Psoas muscle (tissue), 8 donors: ENCODE results near the gene AGBL5. TPM values are rescaled to one million over a fixed set of nuclear protein-coding genes. Genes with fewer than 3 reads are reported as not detected.
"Not testable (repeated sequence)": the region's sequence is repeated elsewhere in the genome, so short reads cannot be mapped to it uniquely, and the experiment has no call there.

Experiments used
- ATAC-seq, 4 donors: fragments of 200-7000 bp; cut with Tn5 transposase; one replicate each; pipeline ENCODE4 v1.9.1; 2020; ENCODE audit warnings: moderate library complexity in 3 of 4, mild to moderate bottlenecking in 2 of 4
- DNase-seq, 2 donors: peaks; one replicate each; pipeline ENCODE4 v3.0.0-alpha.2; 2020
- H3K27ac ChIP-seq: fragments of 200-600 bp; one replicate; pipeline ENCODE4 v1.8.0; 2022
- H3K27me3 ChIP-seq, 3 donors: fragments of 200-600 bp in 1 of 3; one replicate each; pipeline versions ENCODE4 v1.6.1 to v1.8.0; 2013 to 2022; ENCODE audit warnings: low read length in 2 of 3, mild to moderate bottlenecking in 2 of 3, moderate library complexity in 1 of 3; ENCODE audit not compliant: insufficient read depth in 3 of 3
- H3K36me3 ChIP-seq, 2 donors: fragments of 200-600 bp in 1 of 2; one replicate each; pipeline versions ENCODE4 v1.6.1 to v1.8.0; 2013 to 2022; ENCODE audit warnings: low read depth in 1 of 2, mild to moderate bottlenecking in 1 of 2, moderate library complexity in 1 of 2; ENCODE audit not compliant: insufficient read depth in 1 of 2
- H3K4me1 ChIP-seq: fragments of 200-600 bp; one replicate; pipeline ENCODE4 v1.8.0; 2022
- H3K4me3 ChIP-seq: fragments of 200-600 bp; one replicate; pipeline ENCODE4 v1.8.0; 2022; ENCODE audit warnings: mild to moderate bottlenecking
- H3K9me3 ChIP-seq: fragments of 200-600 bp; one replicate; pipeline ENCODE4 v1.8.0; 2022
- WGBS, 3 donors: extraction: QIAGEN DNeasy Blood & Tissue Kit; methylation state at CpG; one replicate each; pipeline versions ENCODE4 v1.1.6 to v1.1.7; 2013; 5-methylcytosine and 5-hydroxymethylcytosine counted together
- intact Hi-C, 2 donors: fragments of 100-400 bp; cut with DNase I; formaldehyde crosslinking; loops; one replicate each; pipeline versions ENCODE4 v1.11.0 to v1.14.2; 2022
- polyA plus RNA-seq, 3 donors: library from polyadenylated mRNA; stranded (reverse); fragments of 200-250 nt; gene quantifications; one replicate each; pipeline ENCODE4 v1.2.3, GENCODE V29; 2013
- total RNA-seq, 4 donors: library from RNA; stranded (reverse); fragmentation: NEBNext Ultra II Directional in 2 of 4; extraction: Animal tissue kit (Norgen Biotek cat#: 25700) in 2 of 4; gene quantifications; one replicate each; pipeline versions ENCODE4 v1.2.1 to v1.2.4, GENCODE V29; 2021 to 2023
- TF ChIP-seq, protein P1 (sequence below): fragments of 200-600 bp; IDR thresholded peaks from one replicate; pipeline ENCODE4 v1.8.0; 2022; ENCODE audit warnings: antibody characterized with exemption
- donor health status: healthy with polysubstance abuse.
- donor health status: DM: no; HTN: no; CAD: no; lungs with moderate emphysema.
- donor health status: Bipolar disorder and iron deficiency.
- donor health status: healthy.
- donor health status: DM: yes; HTN: yes; CAD: no.
- donor health status: DM: no; HTN: no; CAD: no.
- donor health status: DM: no; HTN: no; CAD: no.
- donor health status: DM: yes; HTN: yes; CAD: no.

Gene AGBL5
- total and polyA plus RNA-seq, 7 donors = 3.6 to 8.6 (median 5.5) TPM

DNA sequence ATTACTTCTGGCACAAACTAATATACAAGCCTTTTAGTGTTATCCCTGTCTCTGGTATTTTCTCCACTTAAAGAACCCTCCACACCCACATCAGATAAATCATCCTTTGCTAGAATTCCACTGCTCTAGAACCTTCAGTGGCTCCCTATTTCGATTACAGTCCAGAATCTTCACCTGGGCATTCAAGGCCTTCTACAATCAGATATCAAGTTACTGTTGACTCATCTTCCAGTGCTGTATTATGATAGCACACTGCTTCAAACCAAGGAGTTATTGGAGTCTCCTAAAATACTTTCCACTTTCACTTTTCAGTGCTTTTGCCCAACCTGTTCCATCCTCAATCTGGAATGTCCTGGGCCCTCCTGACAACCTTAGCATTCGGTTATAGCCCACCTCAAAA is 64.1 kb downstream of the AGBL5 start:
- no peaks in the 10 kb centered on the region for H3K9me3 ChIP-seq

DNA sequence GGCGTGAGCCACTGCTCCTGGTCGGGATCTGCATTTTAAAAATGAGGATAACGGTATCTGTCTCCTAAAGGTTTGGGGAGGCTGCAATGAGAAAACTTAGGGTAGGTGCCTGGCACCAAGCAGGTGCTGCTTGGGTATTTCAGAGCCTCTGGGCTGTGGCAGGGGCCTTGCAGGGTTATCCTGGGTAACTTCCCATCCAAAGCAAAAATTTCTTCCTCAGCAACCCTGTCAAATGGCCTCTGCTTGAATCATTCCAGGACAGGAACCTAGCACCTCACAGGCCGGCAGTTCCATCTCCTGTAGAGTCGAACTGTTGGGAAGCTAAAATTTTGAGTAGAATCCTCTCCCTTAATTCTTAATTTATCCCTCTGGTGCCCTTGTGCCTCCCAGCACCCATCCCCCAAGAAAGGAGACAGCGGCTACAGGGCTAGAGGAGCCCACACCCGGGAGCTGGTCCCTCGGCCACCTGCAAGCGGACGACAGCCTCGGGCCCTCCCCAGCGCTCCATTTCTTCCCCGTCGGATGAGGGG is 66.6 kb downstream of the AGBL5 start:
- no peaks in the 10 kb centered on the region for H3K36me3 ChIP-seq
- H3K27me3 ChIP-seq = peaks cover 0 to 9% (median 0%) of the 10 kb centered on the region in 3 donors
- no peak overlapping the region for H3K27ac ChIP-seq
- peak overlapping the region; percentile 67 for H3K4me3 ChIP-seq
- DNase-seq = peak in 1 of 2 donors; percentile 32
- no peaks in the 10 kb centered on the region for H3K9me3 ChIP-seq
- 28 to 37% (median 32%) methylated on average over 11 to 14 of the region's 14 CpGs for WGBS, 3 donors
- H3K4me1 ChIP-seq = peaks cover under 1% of the 10 kb centered on the region
- peak in 1 of 4 donors; percentile 8 for ATAC-seq
- TF ChIP-seq, protein P1, sequence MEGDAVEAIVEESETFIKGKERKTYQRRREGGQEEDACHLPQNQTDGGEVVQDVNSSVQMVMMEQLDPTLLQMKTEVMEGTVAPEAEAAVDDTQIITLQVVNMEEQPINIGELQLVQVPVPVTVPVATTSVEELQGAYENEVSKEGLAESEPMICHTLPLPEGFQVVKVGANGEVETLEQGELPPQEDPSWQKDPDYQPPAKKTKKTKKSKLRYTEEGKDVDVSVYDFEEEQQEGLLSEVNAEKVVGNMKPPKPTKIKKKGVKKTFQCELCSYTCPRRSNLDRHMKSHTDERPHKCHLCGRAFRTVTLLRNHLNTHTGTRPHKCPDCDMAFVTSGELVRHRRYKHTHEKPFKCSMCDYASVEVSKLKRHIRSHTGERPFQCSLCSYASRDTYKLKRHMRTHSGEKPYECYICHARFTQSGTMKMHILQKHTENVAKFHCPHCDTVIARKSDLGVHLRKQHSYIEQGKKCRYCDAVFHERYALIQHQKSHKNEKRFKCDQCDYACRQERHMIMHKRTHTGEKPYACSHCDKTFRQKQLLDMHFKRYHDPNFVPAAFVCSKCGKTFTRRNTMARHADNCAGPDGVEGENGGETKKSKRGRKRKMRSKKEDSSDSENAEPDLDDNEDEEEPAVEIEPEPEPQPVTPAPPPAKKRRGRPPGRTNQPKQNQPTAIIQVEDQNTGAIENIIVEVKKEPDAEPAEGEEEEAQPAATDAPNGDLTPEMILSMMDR = no peak
- intact Hi-C loops = no loop called here

More for the DNA sequence above, 64.1 kb downstream of the AGBL5 start:
- Histone ChIP-seq H3K27ac (no peak overlapping the region), H3K4me3 (no peak overlapping the region), H3K4me1 (no peaks in the 10 kb centered on the region), H3K36me3 (no peaks in the 10 kb centered on the region), H3K27me3 (peaks cover 0 to 9% (median 0%) of the 10 kb centered on the region in 3 donors)
- DNase-seq = no peak
- intact Hi-C loops = no loop called here
- 62 to 75% (median 73%) methylated on average over 2 of the region's 2 CpGs for WGBS, 3 donors
- no peak for ATAC-seq
- TF ChIP-seq, protein P1 = no peak

DNA sequence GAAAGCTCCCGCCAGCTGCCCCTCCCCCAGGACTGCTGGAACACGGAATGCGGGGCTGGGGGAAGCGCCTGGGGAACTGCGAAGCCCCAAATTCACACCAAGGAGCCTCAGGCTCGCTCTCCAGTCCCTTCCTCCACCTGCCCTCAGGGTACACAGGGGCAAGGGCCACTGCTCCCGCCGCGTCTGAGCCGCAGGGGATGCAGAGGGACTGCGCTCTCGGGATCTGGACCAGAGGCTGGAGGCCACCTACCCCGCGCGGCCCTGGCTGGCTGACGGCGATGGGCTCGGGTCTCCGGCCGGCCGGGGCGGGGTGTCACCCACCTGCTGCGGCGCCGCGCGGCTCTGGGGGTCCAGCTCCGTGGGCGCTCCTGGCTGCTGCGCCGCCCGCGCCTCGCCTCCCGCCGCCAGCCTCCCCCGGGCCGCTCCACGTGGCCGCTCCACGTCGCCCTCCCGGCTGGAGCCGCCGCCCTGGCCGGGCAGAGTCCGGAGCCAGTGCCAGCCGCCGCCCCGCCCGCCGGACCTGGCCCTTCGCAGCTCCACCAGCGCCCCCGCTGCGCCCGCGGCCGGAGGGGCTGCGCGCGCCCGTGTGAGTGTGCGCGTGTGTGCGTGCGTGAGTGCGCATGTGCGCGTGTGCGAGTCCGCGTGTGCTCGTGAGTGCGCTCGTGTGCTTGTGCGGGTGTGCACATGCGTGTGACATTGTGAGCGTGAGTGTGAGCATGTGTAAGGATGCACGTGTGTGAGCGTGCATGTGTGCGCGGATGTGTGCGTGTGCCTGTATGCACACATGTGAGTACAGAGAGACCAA is 67.3 kb downstream of the AGBL5 start, which contains the start of gene CGREF1:
CGREF1 (minus strand) TSS at position 604 of the 805 bp plus-strand sequence. CDS start 14,762 bp downstream, outside the sequence.
- Histone ChIP-seq H3K4me3 (peak within 1 kb of the TSS; percentile 67), H3K27me3 (peaks cover 0 to 9% (median 0%) of the 10 kb centered on the region in 3 donors), H3K27ac (no peak within 1 kb of the TSS), H3K4me1 (peaks cover 5% of the 10 kb centered on the region), H3K9me3 (no peaks in the 10 kb centered on the region), H3K36me3 (no peaks in the 10 kb centered on the region)
- ATAC-seq (peak in 3 of 4 donors; percentile 22 to 30 (median 23)), DNase-seq (no peak)
- WGBS, 3 donors = 3 to 7% (median 5%) methylated on average over 58 to 84 of the region's 84 CpGs
- intact Hi-C loops = no loop called here
- TF ChIP-seq, protein P1 = no peak

DNA sequence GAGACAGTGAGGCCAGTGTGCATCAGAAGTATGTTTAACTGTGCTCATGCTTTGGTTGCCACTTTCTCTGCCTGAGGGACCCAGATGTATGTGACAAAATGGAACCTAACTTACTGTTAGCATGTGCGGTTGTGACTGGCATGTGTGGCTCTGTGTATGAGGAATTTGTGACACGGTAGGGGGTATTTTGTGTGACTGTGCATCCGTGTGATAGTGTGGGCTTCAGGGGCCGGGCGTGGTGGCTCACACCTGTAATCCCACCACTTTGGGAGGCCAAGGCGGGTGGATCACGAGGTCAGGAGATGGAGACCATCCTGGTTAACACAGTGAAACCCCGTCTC is 67.8 kb downstream of the AGBL5 start:
- H3K4me1 ChIP-seq, intact Hi-C loops, H3K9me3 ChIP-seq, H3K27me3 ChIP-seq, H3K36me3 ChIP-seq, ATAC-seq, DNase-seq, H3K27ac ChIP-seq: not testable (repeated sequence)
- WGBS, 3 donors = 78 to 86% (median 84%) methylated on average over 8 of the region's 8 CpGs
- peak overlapping the region; percentile 67 for H3K4me3 ChIP-seq

Other genes with a start within 250 kb of the AGBL5 start
- gene DPYSL5, start 203.5 kb upstream of the AGBL5 start, total RNA-seq = under 1 TPM in 2 of 4 donors, not detected in 2; 0.07 to 0.39 TPM
- under 1 TPM in 2 of 3 donors, not detected in 1; 0.03 to 0.09 TPM for gene DPYSL5, start 203.5 kb upstream of the AGBL5 start, polyA plus RNA-seq
- 100 to 1,000 TPM; 101 to 148 (median 122) TPM for gene MAPRE3, start 81.0 kb upstream of the AGBL5 start, total RNA-seq
- 100 to 1,000 TPM in 1 of 3 donors, 10 to 100 TPM in 2; 22.1 to 149 (median 76.3) TPM for gene MAPRE3, start 81.0 kb upstream of the AGBL5 start, polyA plus RNA-seq
- gene TMEM214, start 18.7 kb upstream of the AGBL5 start, total RNA-seq = 10 to 100 TPM; 32.3 to 50.4 (median 41.5) TPM
- 10 to 100 TPM; 29.4 to 43.2 (median 35.8) TPM for gene TMEM214, start 18.7 kb upstream of the AGBL5 start, polyA plus RNA-seq
- gene OST4, start 20.0 kb downstream of the AGBL5 start, total RNA-seq = 100 to 1,000 TPM; 186 to 304 (median 236) TPM
- gene OST4, start 20.0 kb downstream of the AGBL5 start, polyA plus RNA-seq = 100 to 1,000 TPM; 259 to 396 (median 306) TPM
- gene EMILIN1, start 26.9 kb downstream of the AGBL5 start, total RNA-seq = 10 to 100 TPM in 1 of 4 donors, 1 to 10 TPM in 3; 6.1 to 14.3 (median 7.9) TPM
- 1 to 10 TPM; 4.9 to 7.3 (median 4.9) TPM for gene EMILIN1, start 26.9 kb downstream of the AGBL5 start, polyA plus RNA-seq
- 1 to 10 TPM; 1.5 to 4.5 (median 2.4) TPM for gene KHK, start 35.1 kb downstream of the AGBL5 start, total RNA-seq
- gene KHK, start 35.1 kb downstream of the AGBL5 start, polyA plus RNA-seq = 1 to 10 TPM; 1.8 to 5.8 (median 2.9) TPM
- 10 to 100 TPM in 1 of 4 donors, 1 to 10 TPM in 3; 4.1 to 15.8 (median 6.1) TPM for gene CGREF1, start 67.5 kb downstream of the AGBL5 start, total RNA-seq
- 1 to 10 TPM; 2.8 to 7.9 (median 6.6) TPM for gene CGREF1, start 67.5 kb downstream of the AGBL5 start, polyA plus RNA-seq
- gene ABHD1, start 72.1 kb downstream of the AGBL5 start, total RNA-seq = 1 to 10 TPM; 1.4 to 4.5 (median 3.7) TPM
- 1 to 10 TPM; 1.9 to 4.1 (median 3.9) TPM for gene ABHD1, start 72.1 kb downstream of the AGBL5 start, polyA plus RNA-seq
- gene PREB, start 83.0 kb downstream of the AGBL5 start, total RNA-seq = 100 to 1,000 TPM in 2 of 4 donors, 10 to 100 TPM in 2; 57.4 to 206 (median 111) TPM
- 100 to 1,000 TPM in 2 of 3 donors, 10 to 100 TPM in 1; 96.1 to 138 (median 125) TPM for gene PREB, start 83.0 kb downstream of the AGBL5 start, polyA plus RNA-seq
- not detected for gene PRR30, start 87.7 kb downstream of the AGBL5 start, total RNA-seq
- not detected for gene PRR30, start 87.7 kb downstream of the AGBL5 start, polyA plus RNA-seq
- gene TCF23, start 97.3 kb downstream of the AGBL5 start, total RNA-seq = under 1 TPM in 2 of 4 donors, not detected in 2; 0.20 to 0.63 TPM
- gene TCF23, start 97.3 kb downstream of the AGBL5 start, polyA plus RNA-seq = under 1 TPM in 2 of 3 donors, not detected in 1; 0.05 to 0.06 TPM
- gene ATRAID, start 160.4 kb downstream of the AGBL5 start, total RNA-seq = 100 to 1,000 TPM in 2 of 4 donors, 10 to 100 TPM in 2; 87.1 to 113 (median 98.2) TPM
- 100 to 1,000 TPM in 2 of 3 donors, 10 to 100 TPM in 1; 89.3 to 188 (median 136) TPM for gene ATRAID, start 160.4 kb downstream of the AGBL5 start, polyA plus RNA-seq
- 10 to 100 TPM; 16.8 to 64.2 (median 21.1) TPM for gene SLC5A6, start 160.6 kb downstream of the AGBL5 start, total RNA-seq
- gene SLC5A6, start 160.6 kb downstream of the AGBL5 start, polyA plus RNA-seq = 10 to 100 TPM; 21.1 to 47.0 (median 24.9) TPM
- 1 to 10 TPM; 7.8 to 8.6 (median 8.2) TPM for gene CAD, start 165.7 kb downstream of the AGBL5 start, total RNA-seq
- 10 to 100 TPM in 1 of 3 donors, 1 to 10 TPM in 2; 5.9 to 13.6 (median 7.3) TPM for gene CAD, start 165.7 kb downstream of the AGBL5 start, polyA plus RNA-seq
- under 1 TPM in 3 of 4 donors, not detected in 1; 0.10 to 0.92 (median 0.34) TPM for gene SLC30A3, start 211.4 kb downstream of the AGBL5 start, total RNA-seq
- gene SLC30A3, start 211.4 kb downstream of the AGBL5 start, polyA plus RNA-seq = under 1 TPM; 0.03 to 0.16 (median 0.09) TPM
- not detected for gene DNAJC5G, start 223.8 kb downstream of the AGBL5 start, total RNA-seq
- not detected for gene DNAJC5G, start 223.8 kb downstream of the AGBL5 start, polyA plus RNA-seq
- 100 to 1,000 TPM; 387 to 784 (median 462) TPM for gene TRIM54, start 230.8 kb downstream of the AGBL5 start, total RNA-seq
- gene TRIM54, start 230.8 kb downstream of the AGBL5 start, polyA plus RNA-seq = 100 to 1,000 TPM; 136 to 315 (median 282) TPM